HCT116 (cell line): ENCODE results near the gene ZCWPW1. TPM values are rescaled to one million over a fixed set of nuclear protein-coding genes. Genes with fewer than 3 reads are reported as not detected.

Experiments used
- ATAC-seq: fragments of 200-7000 bp; cut with Tn5 transposase; 2 replicates; pipeline ENCODE4 v1.9.1; 2020; ENCODE audit warnings: mild to moderate bottlenecking, moderate library complexity
- BruUV-seq: library from RNA; stranded (reverse); fragments of 400-500 nt; replicated peaks from 2 replicates; lab custom pipeline; 2021; lab: Mats Ljungman, UMichigan
- CTCF ChIA-PET: fragments of 300-600 bp; sonication (Branson Sonifier 250); formaldehyde crosslinking; loops from one replicate; lab custom pipeline; 2021; ENCODE audit warnings: antibody characterized with exemption; lab: Charles Lee
- POLR2A ChIA-PET: fragments of 300-600, 350-600 bp; sonication (Branson Sonifier 250); formaldehyde crosslinking; loops from one replicate; lab custom pipeline; 2021; ENCODE audit warnings: antibody characterized with exemption; lab: Charles Lee
- RAD21 ChIA-PET, 2 experiments: fragments of 300-600 bp; sonication (Branson Sonifier 250); formaldehyde crosslinking; loops; one replicate each; lab custom pipeline; 2023; ENCODE audit warnings: low total read pairs in 2 of 2; ENCODE audit not compliant: uncharacterized antibody in 2 of 2, unreplicated experiment in 2 of 2, low non-redundant PET in 1 of 2; lab: Charles Lee
- DNase-seq: peaks from one replicate; pipeline ENCODE4 v3.0.0-alpha.2; 2010; ENCODE audit warnings: low read depth, low spot score
- H2AFZ ChIP-seq: fragments of 200-600 bp; shearing (Covaris generic), sonication (generic); 2 replicates; pipeline ENCODE4 v1.6.1; 2017; ENCODE audit warnings: low read depth, mixed run types, mixed read lengths, antibody characterized with exemption, low read length; ENCODE audit not compliant: poor library complexity, severe bottlenecking
- H3K27ac ChIP-seq: 2 replicates; pipeline ENCODE4 v1.5.1; 2012; ENCODE audit warnings: low read depth, low read length
- H3K27me3 ChIP-seq: fragments of 200-600 bp; sonication (generic); 2 replicates; pipeline ENCODE4 v1.6.1; 2016; ENCODE audit warnings: mixed run types, low read length, mixed read lengths; ENCODE audit not compliant: insufficient read depth
- H3K36me3 ChIP-seq, 2 experiments: fragments of 200-500 bp in 1 of 2; fragments of 200-600 bp in 1 of 2; sonication (Bioruptor generic) in 1 of 2; sonication (generic) in 1 of 2; 2 replicates each; pipeline versions ENCODE4 v1.5.1 to v1.6.1; 2014 to 2016; ENCODE audit warnings: low read length in 2 of 2, inconsistent platforms in 1 of 2, mixed read lengths in 1 of 2, mixed run types in 1 of 2; ENCODE audit not compliant: insufficient read depth in 2 of 2, control insufficient read depth in 1 of 2
- H3K4me1 ChIP-seq, 2 experiments: fragments of 200-600 bp in 1 of 2; sonication (generic) in 1 of 2; 2 replicates each; pipeline versions ENCODE4 v1.5.1 to v1.6.1; 2012 to 2017; ENCODE audit warnings: low read length in 2 of 2, inconsistent platforms in 1 of 2, mild to moderate bottlenecking in 1 of 2, mixed read lengths in 1 of 2, mixed run types in 1 of 2, moderate library complexity in 1 of 2; ENCODE audit not compliant: insufficient read depth in 2 of 2, control insufficient read depth in 1 of 2
- H3K4me2 ChIP-seq: fragments of 200-600 bp; sonication (generic); 2 replicates; pipeline ENCODE4 v1.6.1; 2017; ENCODE audit warnings: mixed run types, low read length, mixed read lengths
- H3K4me3 ChIP-seq, 2 experiments: fragments of 200-600 bp in 1 of 2; sonication (generic) in 1 of 2; replicated peaks in 1 of 2; 2 replicates each; pipeline ENCODE4 v1.5.1; 2011 to 2016; ENCODE audit warnings: low read length in 2 of 2, control low read depth in 1 of 2, low read depth in 1 of 2, mild to moderate bottlenecking in 1 of 2, mixed read lengths in 1 of 2, mixed run types in 1 of 2
- H3K79me2 ChIP-seq: fragments of 200-600 bp; sonication (generic); 2 replicates; pipeline ENCODE4 v1.6.1; 2017; ENCODE audit warnings: mild to moderate bottlenecking, mixed run types, low read length, moderate library complexity, mixed read lengths; ENCODE audit not compliant: insufficient read depth
- H3K9ac ChIP-seq: fragments of 200-600 bp; sonication (generic); 2 replicates; pipeline ENCODE4 v1.6.1; 2016; ENCODE audit warnings: low read length, mixed read lengths
- H3K9me2 ChIP-seq: fragments of 200-600 bp; sonication (generic), shearing (Covaris generic); 2 replicates; pipeline ENCODE4 v1.6.1; 2017; ENCODE audit warnings: mixed run types, mild to moderate bottlenecking, moderate library complexity; ENCODE audit not compliant: insufficient read depth
- H3K9me3 ChIP-seq, 2 experiments: fragments of 200-500 bp in 1 of 2; fragments of 200-600 bp in 1 of 2; sonication (Bioruptor generic) in 1 of 2; sonication (generic) in 1 of 2; 2 replicates each; pipeline ENCODE4 v1.6.1; 2014 to 2017; ENCODE audit warnings: low read length in 2 of 2, mixed read lengths in 2 of 2, inconsistent platforms in 1 of 2, low read depth in 1 of 2, mild to moderate bottlenecking in 1 of 2, mixed run types in 1 of 2, moderate library complexity in 1 of 2; ENCODE audit not compliant: control insufficient read depth in 1 of 2, insufficient read depth in 1 of 2
- H4K20me1 ChIP-seq: fragments of 200-600 bp; sonication (generic), shearing (Covaris generic); 2 replicates; pipeline ENCODE4 v1.6.1; 2017; ENCODE audit warnings: mixed run types, mild to moderate bottlenecking, moderate library complexity; ENCODE audit not compliant: insufficient read depth
- CBX3 ChIP-seq: IDR thresholded peaks from 2 replicates; pipeline ENCODE4 v1.6.1; 2012; ENCODE audit warnings: low read depth
- CEBPB ChIP-seq: IDR thresholded peaks from 2 replicates; pipeline ENCODE4 v1.6.1; 2012; ENCODE audit warnings: low read depth
- EGR1 ChIP-seq: IDR thresholded peaks from 2 replicates; pipeline ENCODE4 v1.6.1; 2012; ENCODE audit warnings: low read depth
- EZH2phosphoT487 ChIP-seq: fragments of 200-600 bp; IDR thresholded peaks from 2 replicates; pipeline ENCODE4 v1.6.1; 2018; ENCODE audit warnings: antibody characterized with exemption, borderline replicate concordance
- POLR2A ChIP-seq: IDR thresholded peaks from 2 replicates; pipeline ENCODE4 v1.7.0; 2011; ENCODE audit warnings: borderline replicate concordance; ENCODE audit not compliant: insufficient read depth, insufficient read length; ENCODE audit errors: extremely low read depth
- SIN3A ChIP-seq: IDR thresholded peaks from 2 replicates; pipeline ENCODE4 v1.6.1; 2012; ENCODE audit warnings: low read depth
- ZFX ChIP-seq: fragments of 450-650 bp; IDR thresholded peaks from 2 replicates; pipeline ENCODE4 v1.6.1; 2017
- ZNF274 ChIP-seq: fragments of 200-500 bp; sonication (Bioruptor generic); IDR thresholded peaks from 2 replicates; pipeline ENCODE4 v1.6.1; 2014; ENCODE audit warnings: mild to moderate bottlenecking, low read depth, low read length, inconsistent platforms
- intact Hi-C: fragments of 100-400 bp; cut with micrococcal nuclease; formaldehyde crosslinking; loops from 2 replicates; pipeline ENCODE4 v1.10.0; 2022
- total RNA-seq: library from RNA; stranded (reverse); gene quantifications from one replicate; pipeline ENCODE4 v1.2.1, GENCODE V29; 2021; ENCODE audit not compliant: unreplicated experiment
- TF ChIP-seq, protein P1 (sequence below), 3 experiments: fragments of 200-600 bp in 1 of 3; sonication (generic) in 1 of 3; IDR thresholded peaks in 2 of 3; conservative IDR thresholded peaks in 1 of 3; 2 replicates each; pipeline ENCODE4 v1.5.1; 2012 to 2017; ENCODE audit warnings: low read depth in 2 of 3, low read length in 2 of 3, antibody characterized with exemption in 1 of 3, borderline replicate concordance in 1 of 3, control low read depth in 1 of 3, mild to moderate bottlenecking in 1 of 3, mixed read lengths in 1 of 3, mixed run types in 1 of 3, moderate library complexity in 1 of 3; ENCODE audit not compliant: insufficient read depth in 1 of 3
- TF ChIP-seq, protein P2 (sequence below): IDR thresholded peaks from 2 replicates; pipeline ENCODE4 v1.6.1; 2012; ENCODE audit warnings: low read depth

The ZCWPW1 gene
- total RNA-seq, 1 experiment from 2014 or later = 1.5 TPM

DNA sequence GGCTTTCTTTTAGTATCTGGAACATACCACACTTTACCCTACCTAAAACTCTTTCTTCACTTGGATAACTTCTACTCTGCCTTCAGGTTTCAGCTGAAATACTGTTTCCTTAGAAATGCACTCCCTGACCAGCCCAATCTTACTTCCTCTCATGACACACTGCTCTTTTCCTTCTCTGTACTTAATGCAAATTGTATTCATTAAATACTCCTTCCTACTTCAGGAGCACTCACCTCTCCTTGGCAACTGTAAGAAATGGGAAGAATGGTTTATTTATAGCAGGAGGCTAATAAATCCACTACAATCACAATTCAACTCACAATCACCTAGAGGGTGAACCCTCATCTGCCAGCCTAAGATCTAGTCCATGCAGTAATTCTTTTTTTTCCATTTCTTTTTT is 15.2 kb downstream of the ZCWPW1 start:
- no peaks in the 10 kb centered on the region for H3K79me2 ChIP-seq
- H2AFZ ChIP-seq = no peak overlapping the region
- H3K9ac ChIP-seq = no peak overlapping the region
- H3K27me3 ChIP-seq = peaks cover 4% of the 10 kb centered on the region; the same call in 1 of the 2 replicates
- no peaks in the 10 kb centered on the region for H3K9me3 ChIP-seq
- H3K4me3 ChIP-seq = no peak overlapping the region
- H4K20me1 ChIP-seq = no peaks in the 10 kb centered on the region
- ChIA-PET POLR2A (no interaction called here), CTCF (no interaction called here), RAD21 (no interaction called here)
- H3K9me2 ChIP-seq = no peaks in the 10 kb centered on the region
- no TSS peak for BruUV-seq
- no peak for DNase-seq
- intact Hi-C loops = no loop called here
- H3K27ac ChIP-seq = no peak overlapping the region
- H3K36me3 ChIP-seq = no peaks in the 10 kb centered on the region
- TF ChIP-seq EGR1 (no peak), ZNF274 (no peak), ZFX (no peak), POLR2A (no peak), CEBPB (no peak), CBX3 (no peak), EZH2phosphoT487 (no peak), SIN3A (no peak)
- TF ChIP-seq, protein P1, sequence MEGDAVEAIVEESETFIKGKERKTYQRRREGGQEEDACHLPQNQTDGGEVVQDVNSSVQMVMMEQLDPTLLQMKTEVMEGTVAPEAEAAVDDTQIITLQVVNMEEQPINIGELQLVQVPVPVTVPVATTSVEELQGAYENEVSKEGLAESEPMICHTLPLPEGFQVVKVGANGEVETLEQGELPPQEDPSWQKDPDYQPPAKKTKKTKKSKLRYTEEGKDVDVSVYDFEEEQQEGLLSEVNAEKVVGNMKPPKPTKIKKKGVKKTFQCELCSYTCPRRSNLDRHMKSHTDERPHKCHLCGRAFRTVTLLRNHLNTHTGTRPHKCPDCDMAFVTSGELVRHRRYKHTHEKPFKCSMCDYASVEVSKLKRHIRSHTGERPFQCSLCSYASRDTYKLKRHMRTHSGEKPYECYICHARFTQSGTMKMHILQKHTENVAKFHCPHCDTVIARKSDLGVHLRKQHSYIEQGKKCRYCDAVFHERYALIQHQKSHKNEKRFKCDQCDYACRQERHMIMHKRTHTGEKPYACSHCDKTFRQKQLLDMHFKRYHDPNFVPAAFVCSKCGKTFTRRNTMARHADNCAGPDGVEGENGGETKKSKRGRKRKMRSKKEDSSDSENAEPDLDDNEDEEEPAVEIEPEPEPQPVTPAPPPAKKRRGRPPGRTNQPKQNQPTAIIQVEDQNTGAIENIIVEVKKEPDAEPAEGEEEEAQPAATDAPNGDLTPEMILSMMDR (IDR thresholded peaks at IDR 0.05 in 2 of 3, conservative IDR thresholded peaks at IDR 0.05 in 1 of 3; ENCODE audit: borderline replicate concordance in 1 of 3, insufficient read depth in 1 of 3, low read depth in 2 of 3, low read length in 2 of 3) = no peak
- TF ChIP-seq, protein P2, sequence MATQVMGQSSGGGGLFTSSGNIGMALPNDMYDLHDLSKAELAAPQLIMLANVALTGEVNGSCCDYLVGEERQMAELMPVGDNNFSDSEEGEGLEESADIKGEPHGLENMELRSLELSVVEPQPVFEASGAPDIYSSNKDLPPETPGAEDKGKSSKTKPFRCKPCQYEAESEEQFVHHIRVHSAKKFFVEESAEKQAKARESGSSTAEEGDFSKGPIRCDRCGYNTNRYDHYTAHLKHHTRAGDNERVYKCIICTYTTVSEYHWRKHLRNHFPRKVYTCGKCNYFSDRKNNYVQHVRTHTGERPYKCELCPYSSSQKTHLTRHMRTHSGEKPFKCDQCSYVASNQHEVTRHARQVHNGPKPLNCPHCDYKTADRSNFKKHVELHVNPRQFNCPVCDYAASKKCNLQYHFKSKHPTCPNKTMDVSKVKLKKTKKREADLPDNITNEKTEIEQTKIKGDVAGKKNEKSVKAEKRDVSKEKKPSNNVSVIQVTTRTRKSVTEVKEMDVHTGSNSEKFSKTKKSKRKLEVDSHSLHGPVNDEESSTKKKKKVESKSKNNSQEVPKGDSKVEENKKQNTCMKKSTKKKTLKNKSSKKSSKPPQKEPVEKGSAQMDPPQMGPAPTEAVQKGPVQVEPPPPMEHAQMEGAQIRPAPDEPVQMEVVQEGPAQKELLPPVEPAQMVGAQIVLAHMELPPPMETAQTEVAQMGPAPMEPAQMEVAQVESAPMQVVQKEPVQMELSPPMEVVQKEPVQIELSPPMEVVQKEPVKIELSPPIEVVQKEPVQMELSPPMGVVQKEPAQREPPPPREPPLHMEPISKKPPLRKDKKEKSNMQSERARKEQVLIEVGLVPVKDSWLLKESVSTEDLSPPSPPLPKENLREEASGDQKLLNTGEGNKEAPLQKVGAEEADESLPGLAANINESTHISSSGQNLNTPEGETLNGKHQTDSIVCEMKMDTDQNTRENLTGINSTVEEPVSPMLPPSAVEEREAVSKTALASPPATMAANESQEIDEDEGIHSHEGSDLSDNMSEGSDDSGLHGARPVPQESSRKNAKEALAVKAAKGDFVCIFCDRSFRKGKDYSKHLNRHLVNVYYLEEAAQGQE = no peak
- no peak for ATAC-seq
- H3K4me2 ChIP-seq = no peak overlapping the region
- H3K4me1 ChIP-seq = no peaks in the 10 kb centered on the region
